Fibroblast of the conjunctiva (primary cell): ENCODE measurements around the gene CUL4A.
"Not testable (repeated sequence)": the region's sequence is repeated elsewhere in the genome, so short reads cannot be mapped to it uniquely, and the experiment has no call there.

Experiments
- DNase-seq: peaks from one replicate; pipeline ENCODE4 v3.0.0-alpha.2; 2010; ENCODE audit warnings: low read depth

Gene CUL4A

GRCh38 chr13:113239986-113240385, 30.6 kb downstream of the CUL4A start:
- no peak for DNase-seq

GRCh38 chr13:113241623-113242022, 32.2 kb downstream of the CUL4A start:
- DNase-seq, result not testable (repeated sequence)

- DNase-seq, result no peak
These were observed 34.4 kb downstream of the CUL4A start for GRCh38 chr13:113243847-113244246.

- no peak for DNase-seq
These were observed 36.7 kb downstream of the CUL4A start for GRCh38 chr13:113245849-113246796.

GRCh38 chr13:113252516-113253095, 43.2 kb downstream of the CUL4A start:
- no peak for DNase-seq

- DNase-seq, result not testable (repeated sequence)
These were observed 48.5 kb downstream of the CUL4A start for GRCh38 chr13:113257908-113258307.

GRCh38 chr13:113258321-113259054, 49.1 kb downstream of the CUL4A start:
- DNase-seq, result no peak

- no peak for DNase-seq
These were observed 51.6 kb downstream of the CUL4A start for GRCh38 chr13:113260996-113261395.

- not testable (repeated sequence) for DNase-seq
These were observed 53.6 kb downstream of the CUL4A start for GRCh38 chr13:113263016-113263415.

- no peak for DNase-seq
These were observed 58.4 kb downstream of the CUL4A start for GRCh38 chr13:113267642-113268405.

- DNase-seq, result no peak
These were observed 62.6 kb downstream of the CUL4A start for GRCh38 chr13:113272031-113272430.

- DNase-seq, result no peak
These were observed 63.3 kb downstream of the CUL4A start for GRCh38 chr13:113272701-113273181.

GRCh38 chr13:113273321-113273720, 63.9 kb downstream of the CUL4A start:
- no peak for DNase-seq

- DNase-seq, result no peak
These were observed 64.6 kb downstream of the CUL4A start for GRCh38 chr13:113273851-113274590.

- DNase-seq, result no peak
These were observed 65.3 kb downstream of the CUL4A start for GRCh38 chr13:113274721-113275120.

- DNase-seq, result peak; percentile 36
These were observed 66.0 kb downstream of the CUL4A start for GRCh38 chr13:113275387-113275786.

- no peak for DNase-seq
These were observed 70.7 kb downstream of the CUL4A start for GRCh38 chr13:113280126-113280525.

GRCh38 chr13:113283904-113284303, 74.5 kb downstream of the CUL4A start:
- DNase-seq, result no peak

GRCh38 chr13:113288880-113289279, 79.5 kb downstream of the CUL4A start:
- DNase-seq, result no peak

GRCh38 chr13:113291129-113291528, 81.7 kb downstream of the CUL4A start:
- DNase-seq, result no peak
